HAP-1 (cell line): Measurements from ENCODE around the gene SEC22C.

Source experiments
- DNase-seq, 2 experiments: peaks; one replicate each; pipeline ENCODE4 v3.0.0-alpha.2; 2016 to 2020; ENCODE audit warnings: low spot score in 2 of 2
- H3K27me3 ChIP-seq: fragments of 250-450 bp; sonication (Bioruptor Pico); 2 replicates; pipeline ENCODE4 v1.5.1; 2020; ENCODE audit warnings: low read depth, mild to moderate bottlenecking, moderate library complexity
- H3K36me3 ChIP-seq: fragments of 250-450 bp; sonication (Bioruptor Pico); replicated peaks from 2 replicates; pipeline ENCODE4 v1.5.1; 2020; ENCODE audit warnings: mild to moderate bottlenecking
- H3K4me1 ChIP-seq: fragments of 250-450 bp; sonication (Bioruptor Pico); 2 replicates; pipeline ENCODE4 v1.5.1; 2020; ENCODE audit warnings: mild to moderate bottlenecking
- H3K4me3 ChIP-seq: fragments of 250-450 bp; sonication (Bioruptor Pico); 2 replicates; pipeline ENCODE4 v1.5.1; 2020; ENCODE audit warnings: mild to moderate bottlenecking, moderate library complexity
- H3K9me3 ChIP-seq: fragments of 250-450 bp; sonication (Bioruptor Pico); 2 replicates; pipeline ENCODE4 v1.5.1; 2020; ENCODE audit warnings: mild to moderate bottlenecking, moderate library complexity
- in situ Hi-C: fragments of 300-500 bp; cut with MboI; formaldehyde crosslinking; loops from 3 replicates; pipeline ENCODE4 v1.14.3; 2020; ENCODE audit warnings: low sequenced_read_pairs, inconsistent platforms, mixed read lengths

The SEC22C gene

GRCh38 chr3:42500909-42501308 lies 80.9 kb downstream of the SEC22C start:
- peaks cover 32% of the 10 kb centered on the region for H3K27me3 ChIP-seq
- in situ Hi-C loops = no loop called here
- no peaks in the 10 kb centered on the region for H3K9me3 ChIP-seq
- no peaks in the 10 kb centered on the region for H3K36me3 ChIP-seq
- H3K4me1 ChIP-seq = peaks cover 4% of the 10 kb centered on the region; the same call in 1 of the 2 replicates
- no peak for DNase-seq
- H3K4me3 ChIP-seq = no peak overlapping the region

GRCh38 chr3:42500091-42500490 lies 81.7 kb downstream of the SEC22C start:
- Histone ChIP-seq H3K9me3 (no peaks in the 10 kb centered on the region), H3K4me3 (no peak overlapping the region), H3K4me1 (peaks cover 4% of the 10 kb centered on the region; the same call in 1 of the 2 replicates), H3K27me3 (peaks cover 32% of the 10 kb centered on the region), H3K36me3 (no peaks in the 10 kb centered on the region)
- in situ Hi-C loops = no loop called here
- no peak for DNase-seq

- no peak overlapping the region for H3K4me3 ChIP-seq
- H3K4me1 ChIP-seq = peaks cover 4% of the 10 kb centered on the region; the same call in 1 of the 2 replicates
- no peaks in the 10 kb centered on the region for H3K9me3 ChIP-seq
- DNase-seq = peak in 1 of 2 experiments; percentile 3
- no peaks in the 10 kb centered on the region for H3K36me3 ChIP-seq
- in situ Hi-C loops = no loop called here
- H3K27me3 ChIP-seq = peaks cover 32% of the 10 kb centered on the region
Observed at GRCh38 chr3:42499478-42499871, 82.3 kb downstream of the SEC22C start.

GRCh38 chr3:42498791-42499477 lies 82.8 kb downstream of the SEC22C start:
- Histone ChIP-seq H3K9me3 (no peaks in the 10 kb centered on the region), H3K4me3 (no peak overlapping the region), H3K27me3 (peaks cover 32% of the 10 kb centered on the region), H3K36me3 (no peaks in the 10 kb centered on the region), H3K4me1 (peaks cover 4% of the 10 kb centered on the region; the same call in 1 of the 2 replicates)
- in situ Hi-C loops = no loop called here
- peak in 1 of 2 experiments; percentile 6 for DNase-seq

GRCh38 chr3:42498034-42498433 lies 83.7 kb downstream of the SEC22C start:
- DNase-seq = peak in 1 of 2 experiments; percentile 3
- peaks cover 4% of the 10 kb centered on the region; the same call in 1 of the 2 replicates for H3K4me1 ChIP-seq

More at GRCh38 chr3:42498034-42498433, 83.7 kb downstream of the SEC22C start:
- H3K4me3 ChIP-seq = no peak overlapping the region
- peaks cover 32% of the 10 kb centered on the region for H3K27me3 ChIP-seq
- no peaks in the 10 kb centered on the region for H3K9me3 ChIP-seq
- in situ Hi-C loops = no loop called here
- no peaks in the 10 kb centered on the region for H3K36me3 ChIP-seq
